Neural progenitor cell (in vitro differentiated cells): ENCODE measurements around the gene IGSF3. TPM values are rescaled to one million over a fixed set of nuclear protein-coding genes. Genes with fewer than 3 reads are reported as not detected.

Experiments used
- DNase-seq: peaks from one replicate; pipeline ENCODE4 v3.0.0-alpha.2; 2016; ENCODE audit warnings: low spot score
- H2AFZ ChIP-seq: fragments of 200-600 bp; sonication (generic); replicated peaks from 2 replicates; pipeline ENCODE4 v1.6.1; 2016; ENCODE audit warnings: antibody characterized with exemption
- H3F3A ChIP-seq: fragments of 200-600 bp; sonication (generic); 2 replicates; pipeline ENCODE4 v1.6.1; 2016; ENCODE audit warnings: antibody characterized with exemption, low read depth
- H3K27ac ChIP-seq: fragments of 200-600 bp; sonication (generic); 2 replicates; pipeline ENCODE4 v1.5.1; 2016; ENCODE audit warnings: mild to moderate bottlenecking
- H3K27me3 ChIP-seq: fragments of 200-600 bp; sonication (generic); 2 replicates; pipeline ENCODE4 v1.6.1; 2016; ENCODE audit warnings: mild to moderate bottlenecking, moderate library complexity
- H3K36me3 ChIP-seq: fragments of 200-600 bp; sonication (generic); 2 replicates; pipeline ENCODE4 v1.5.1; 2016
- H3K4me1 ChIP-seq: fragments of 200-600 bp; sonication (generic); 2 replicates; pipeline ENCODE4 v1.6.1; 2016; ENCODE audit warnings: mixed run types
- H3K4me2 ChIP-seq: fragments of 200-600 bp; sonication (generic); 2 replicates; pipeline ENCODE4 v1.6.1; 2016
- H3K4me3 ChIP-seq: fragments of 200-600 bp; sonication (generic); 2 replicates; pipeline ENCODE4 v1.5.1; 2016
- H3K79me2 ChIP-seq: fragments of 200-600 bp; sonication (generic); 2 replicates; pipeline ENCODE4 v1.6.1; 2016; ENCODE audit warnings: low read depth
- H3K9ac ChIP-seq: fragments of 200-600 bp; sonication (generic); 2 replicates; pipeline ENCODE4 v1.6.1; 2016
- H3K9me3 ChIP-seq: fragments of 200-600 bp; sonication (generic); 2 replicates; pipeline ENCODE4 v1.5.1; 2016; ENCODE audit warnings: low read depth
- H4K20me1 ChIP-seq: fragments of 200-600 bp; sonication (generic); 2 replicates; pipeline ENCODE4 v1.6.1; 2016; ENCODE audit warnings: low read depth
- H3K27ac Mint-ChIP-seq: 3 replicates; pipeline ENCODE4 v1.8.0; 2021; ENCODE audit warnings: mixed read lengths
- H3K27me3 Mint-ChIP-seq: 2 replicates; pipeline ENCODE4 v1.8.0; 2022; ENCODE audit warnings: low read depth, mild to moderate bottlenecking, inconsistent platforms, moderate library complexity, mixed read lengths; ENCODE audit not compliant: insufficient read depth
- H3K36me3 Mint-ChIP-seq: 3 replicates; pipeline ENCODE4 v1.8.0; 2021; ENCODE audit warnings: mixed read lengths
- H3K4me1 Mint-ChIP-seq: 3 replicates; pipeline ENCODE4 v1.8.0; 2021; ENCODE audit warnings: mixed read lengths
- H3K4me3 Mint-ChIP-seq: 3 replicates; pipeline ENCODE4 v1.8.0; 2021; ENCODE audit warnings: mild to moderate bottlenecking, moderate library complexity, mixed read lengths
- H3K9me3 Mint-ChIP-seq: 3 replicates; pipeline ENCODE4 v1.8.0; 2020; ENCODE audit warnings: mixed read lengths
- CTCF ChIP-seq: fragments of 200-600 bp; sonication (generic); IDR thresholded peaks from 2 replicates; pipeline ENCODE4 v1.5.1; 2017; ENCODE audit warnings: antibody characterized with exemption, mild to moderate bottlenecking
- EZH2 ChIP-seq: fragments of 200-600 bp; sonication (generic); IDR thresholded peaks from 2 replicates; pipeline ENCODE4 v1.6.1; 2017; ENCODE audit warnings: antibody characterized with exemption, mild to moderate bottlenecking, moderate library complexity
- EZH2phosphoT487 ChIP-seq: fragments of 200-600 bp; sonication (generic); IDR thresholded peaks from 2 replicates; pipeline ENCODE4 v1.6.1; 2017; ENCODE audit warnings: antibody characterized with exemption
- total RNA-seq: library from RNA; depleted of rRNA; stranded (reverse); fragments of >200 nt; gene quantifications from 2 replicates; pipeline ENCODE4 v1.2.3, GENCODE V29; 2015; ENCODE audit warnings: low replicate concordance

Gene IGSF3
- total RNA-seq, 1 donor from 2014 or later, result 24.0 TPM

- H3F3A ChIP-seq, result no peaks in the 10 kb centered on the region
- H3K4me2 ChIP-seq, result no peak overlapping the region
- peaks cover 7% of the 10 kb centered on the region for H3K4me1 ChIP-seq
- H3K27me3 ChIP-seq, result no peaks in the 10 kb centered on the region
- Mint-ChIP-seq H3K4me3 (no peak overlapping the region), H3K27me3 (peaks cover 3% of the 10 kb centered on the region), H3K4me1 (peaks cover 10% of the 10 kb centered on the region), H3K27ac (no peak overlapping the region), H3K9me3 (no peaks in the 10 kb centered on the region), H3K36me3 (no peaks in the 10 kb centered on the region)
- H3K79me2 ChIP-seq, result no peaks in the 10 kb centered on the region
- H2AFZ ChIP-seq, result no peak overlapping the region
- no peak for DNase-seq
- H4K20me1 ChIP-seq, result no peaks in the 10 kb centered on the region
- TF ChIP-seq EZH2 (no peak), EZH2phosphoT487 (no peak), CTCF (no peak)
- H3K9me3 ChIP-seq, result no peaks in the 10 kb centered on the region
- no peaks in the 10 kb centered on the region for H3K36me3 ChIP-seq
- no peak overlapping the region for H3K9ac ChIP-seq
- H3K27ac ChIP-seq, result no peak overlapping the region
- H3K4me3 ChIP-seq, result no peak overlapping the region
Measured at GRCh38 chr1:116677474-116678062, 10.0 kb upstream of the IGSF3 start.

- TF ChIP-seq CTCF (no peak), EZH2 (no peak), EZH2phosphoT487 (no peak)
- no peaks in the 10 kb centered on the region for H3F3A ChIP-seq
- Mint-ChIP-seq H3K4me1 (peaks cover 10% of the 10 kb centered on the region), H3K27ac (no peak overlapping the region), H3K27me3 (peaks cover 3% of the 10 kb centered on the region), H3K36me3 (no peaks in the 10 kb centered on the region), H3K9me3 (no peaks in the 10 kb centered on the region), H3K4me3 (no peak overlapping the region)
- no peak overlapping the region for H3K27ac ChIP-seq
- peaks cover 7% of the 10 kb centered on the region for H3K4me1 ChIP-seq
- no peaks in the 10 kb centered on the region for H3K36me3 ChIP-seq
- no peak overlapping the region for H3K4me2 ChIP-seq
- no peaks in the 10 kb centered on the region for H3K27me3 ChIP-seq
- H3K4me3 ChIP-seq, result no peak overlapping the region
- no peak overlapping the region for H2AFZ ChIP-seq
- H4K20me1 ChIP-seq, result no peaks in the 10 kb centered on the region
- H3K79me2 ChIP-seq, result no peaks in the 10 kb centered on the region
- H3K9ac ChIP-seq, result no peak overlapping the region
- DNase-seq, result no peak
- no peaks in the 10 kb centered on the region for H3K9me3 ChIP-seq
Measured at GRCh38 chr1:116676291-116676690, 8.8 kb upstream of the IGSF3 start.

GRCh38 chr1:116674751-116675150 lies 7.2 kb upstream of the IGSF3 start:
- no peaks in the 10 kb centered on the region for H4K20me1 ChIP-seq
- Mint-ChIP-seq H3K36me3 (no peaks in the 10 kb centered on the region), H3K9me3 (no peaks in the 10 kb centered on the region)

More at GRCh38 chr1:116674751-116675150, 7.2 kb upstream of the IGSF3 start:
- H3K27ac Mint-ChIP-seq, result no peak overlapping the region
- Histone ChIP-seq H3K4me1 (peaks cover 7% of the 10 kb centered on the region), H3K9me3 (no peaks in the 10 kb centered on the region), H3K9ac (no peak overlapping the region), H3K27me3 (no peaks in the 10 kb centered on the region), H3F3A (no peaks in the 10 kb centered on the region), H3K36me3 (no peaks in the 10 kb centered on the region), H3K79me2 (no peaks in the 10 kb centered on the region), H2AFZ (no peak overlapping the region), H3K4me2 (no peak overlapping the region), H3K27ac (no peak overlapping the region), H3K4me3 (no peak overlapping the region)
- H3K4me3 Mint-ChIP-seq, result no peak overlapping the region
- H3K4me1 Mint-ChIP-seq, result peaks cover 8% of the 10 kb centered on the region
- no peak for TF ChIP-seq EZH2phosphoT487
- TF ChIP-seq EZH2, result no peak
- TF ChIP-seq CTCF, result no peak
- DNase-seq, result no peak
- H3K27me3 Mint-ChIP-seq, result peaks cover 3% of the 10 kb centered on the region
